Mesendoderm (in vitro differentiated cells): ENCODE results near the gene TCF7L1.
"Not testable (repeated sequence)": the region's sequence is repeated elsewhere in the genome, so short reads cannot be mapped to it uniquely, and the experiment has no call there.

Source experiments
- DNase-seq: peaks from one replicate; pipeline ENCODE4 v3.0.0; 2013
- H2AK5ac ChIP-seq: 2 replicates; pipeline ENCODE4 v1.6.1; 2013; ENCODE audit warnings: low read length, inconsistent platforms
- H2BK120ac ChIP-seq: 2 replicates; pipeline ENCODE4 v1.6.1; 2013; ENCODE audit warnings: low read depth, mild to moderate bottlenecking, low read length, moderate library complexity, mixed read lengths
- H2BK15ac ChIP-seq: replicated peaks from 2 replicates; pipeline ENCODE4 v1.6.1; 2013; ENCODE audit warnings: low read depth, mild to moderate bottlenecking, moderate library complexity
- H2BK5ac ChIP-seq: 2 replicates; pipeline ENCODE4 v1.6.1; 2013; ENCODE audit warnings: low read length, inconsistent platforms
- H3K18ac ChIP-seq: 2 replicates; pipeline ENCODE4 v1.6.1; 2013; ENCODE audit warnings: mild to moderate bottlenecking, low read length, mixed read lengths
- H3K23ac ChIP-seq: one replicate; pipeline ENCODE4 v1.6.1; 2013; ENCODE audit warnings: low read length
- H3K27ac ChIP-seq: 2 replicates; pipeline ENCODE4 v1.5.1; 2013; ENCODE audit warnings: low read depth, mild to moderate bottlenecking, inconsistent platforms, low read length, moderate library complexity
- H3K27me3 ChIP-seq: 2 replicates; pipeline ENCODE4 v1.6.1; 2013; ENCODE audit warnings: low read length, control low read depth, mild to moderate bottlenecking, inconsistent platforms; ENCODE audit not compliant: insufficient read depth, poor library complexity
- H3K36me3 ChIP-seq: 2 replicates; pipeline ENCODE4 v1.6.1; 2013; ENCODE audit warnings: low read length, inconsistent platforms; ENCODE audit not compliant: control insufficient read depth, insufficient read depth
- H3K4ac ChIP-seq: one replicate; pipeline ENCODE4 v1.6.1; 2013; ENCODE audit warnings: low read depth, mild to moderate bottlenecking, low read length, moderate library complexity
- H3K4me1 ChIP-seq: 2 replicates; pipeline ENCODE4 v1.6.1; 2013; ENCODE audit warnings: low read depth, low read length, inconsistent platforms; ENCODE audit not compliant: control insufficient read depth
- H3K4me2 ChIP-seq: 2 replicates; pipeline ENCODE4 v1.6.1; 2013; ENCODE audit warnings: low read length
- H3K4me3 ChIP-seq: 2 replicates; pipeline ENCODE4 v1.5.1; 2013; ENCODE audit warnings: mild to moderate bottlenecking, low read length
- H3K56ac ChIP-seq: one replicate; pipeline ENCODE4 v1.6.1; 2013; ENCODE audit warnings: low read length
- H3K79me1 ChIP-seq: 2 replicates; pipeline ENCODE4 v1.6.1; 2013; ENCODE audit warnings: low read length, inconsistent platforms
- H3K79me2 ChIP-seq: 2 replicates; pipeline ENCODE4 v1.6.1; 2013; ENCODE audit warnings: mild to moderate bottlenecking, low read length; ENCODE audit not compliant: control insufficient read depth, insufficient read depth
- H3K9ac ChIP-seq: 2 replicates; pipeline ENCODE4 v1.6.1; 2013; ENCODE audit warnings: low read length, inconsistent platforms
- H4K5ac ChIP-seq: one replicate; pipeline ENCODE4 v1.6.1; 2013; ENCODE audit warnings: low read length
- H4K8ac ChIP-seq: one replicate; pipeline ENCODE4 v1.6.1; 2013; ENCODE audit warnings: low read depth, mild to moderate bottlenecking, control low read depth, low read length, moderate library complexity
- WGBS: extraction: QIAGEN DNeasy Blood & Tissue Kit; methylation state at CpG from one replicate; pipeline ENCODE4 v1.1.7; 2013; ENCODE audit warnings: low lambda C conversion rate, missing lambda C conversion rate; ENCODE audit not compliant: insufficient coverage; ENCODE audit errors: extremely low coverage; 5-methylcytosine and 5-hydroxymethylcytosine counted together

The TCF7L1 gene

DNA sequence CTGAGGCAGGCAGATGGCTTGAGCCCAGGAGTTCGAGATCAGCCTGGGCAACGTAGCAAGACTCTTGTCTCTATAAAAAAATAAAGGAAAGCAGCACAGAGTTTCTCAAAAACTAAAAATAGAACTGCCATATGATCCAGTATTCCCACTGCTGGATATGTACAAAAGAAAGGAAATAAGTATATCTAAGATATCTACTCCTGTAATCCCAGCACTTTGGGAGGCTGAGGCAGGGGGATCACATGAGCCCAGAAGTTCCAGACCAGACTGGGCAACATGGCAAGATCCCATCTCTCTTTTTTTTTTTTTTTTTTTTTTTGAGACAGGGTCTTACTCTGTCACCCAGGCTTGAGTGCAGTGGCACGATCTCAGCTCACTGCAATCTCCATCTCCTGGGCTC, 196.5 kb downstream of the TCF7L1 start:
- not testable (repeated sequence) for H2BK5ac ChIP-seq, DNase-seq

GRCh38 chr2:85330839-85331636, 197.8 kb downstream of the TCF7L1 start:
- WGBS = no CpG with 5 or more reads among the region's 13 CpGs
- no peak overlapping the region for H3K23ac ChIP-seq

More for the DNA sequence above, 196.5 kb downstream of the TCF7L1 start:
- H3K18ac ChIP-seq, H3K4me2 ChIP-seq, H3K4ac ChIP-seq, H2BK15ac ChIP-seq, H3K56ac ChIP-seq, H2AK5ac ChIP-seq, H3K36me3 ChIP-seq, H4K5ac ChIP-seq, H3K4me3 ChIP-seq, H3K27ac ChIP-seq, H4K8ac ChIP-seq, H2BK120ac ChIP-seq, H3K23ac ChIP-seq, H3K4me1 ChIP-seq, H3K9ac ChIP-seq, H3K27me3 ChIP-seq: not testable (repeated sequence)
- no CpG with 5 or more reads among the region's 3 CpGs for WGBS
- Histone ChIP-seq H3K79me1 (peaks cover 19% of the 10 kb centered on the region), H3K79me2 (peaks cover 23% of the 10 kb centered on the region)

GRCh38 chr2:85333877-85334276, 200.7 kb downstream of the TCF7L1 start:
- DNase-seq, H4K5ac ChIP-seq, H2BK120ac ChIP-seq, H3K4ac ChIP-seq, H3K9ac ChIP-seq, H2AK5ac ChIP-seq, H3K27me3 ChIP-seq, H3K4me1 ChIP-seq, H3K4me2 ChIP-seq, H2BK5ac ChIP-seq, H3K79me2 ChIP-seq, H3K56ac ChIP-seq, H3K27ac ChIP-seq, H3K23ac ChIP-seq, H2BK15ac ChIP-seq, H4K8ac ChIP-seq, H3K4me3 ChIP-seq, H3K18ac ChIP-seq, H3K36me3 ChIP-seq, H3K79me1 ChIP-seq: not testable (repeated sequence)
- WGBS = no CpG with 5 or more reads among the region's 4 CpGs

More at GRCh38 chr2:85330839-85331636, 197.8 kb downstream of the TCF7L1 start:
- no peak overlapping the region for H2AK5ac ChIP-seq
- H3K4me3 ChIP-seq = no peak overlapping the region
- no peak overlapping the region for H3K27ac ChIP-seq
- DNase-seq = no peak
- H2BK15ac ChIP-seq = no peak overlapping the region
- peaks cover under 1% of the 10 kb centered on the region for H3K36me3 ChIP-seq
- no peaks in the 10 kb centered on the region for H3K27me3 ChIP-seq
- H3K4me2 ChIP-seq = no peak overlapping the region
- no peak overlapping the region for H3K9ac ChIP-seq
- H4K5ac ChIP-seq = no peak overlapping the region
- H3K18ac ChIP-seq = no peak overlapping the region
- no peak overlapping the region for H3K4ac ChIP-seq
- no peak overlapping the region for H2BK5ac ChIP-seq
- H4K8ac ChIP-seq = no peak overlapping the region
- H3K56ac ChIP-seq = no peak overlapping the region
- no peak overlapping the region for H2BK120ac ChIP-seq
- peaks cover 13% of the 10 kb centered on the region for H3K79me2 ChIP-seq
- peaks cover 6% of the 10 kb centered on the region for H3K4me1 ChIP-seq
- H3K79me1 ChIP-seq = peaks cover 11% of the 10 kb centered on the region

GRCh38 chr2:85334928-85335327, 201.7 kb downstream of the TCF7L1 start:
- WGBS = no CpG with 5 or more reads among the region's 2 CpGs
- Histone ChIP-seq H3K79me1 (no peaks in the 10 kb centered on the region), H3K27me3 (no peaks in the 10 kb centered on the region), H3K27ac (no peak overlapping the region), H2AK5ac (no peak overlapping the region), H2BK5ac (no peak overlapping the region), H2BK120ac (no peak overlapping the region), H2BK15ac (no peak overlapping the region), H3K79me2 (no peaks in the 10 kb centered on the region), H3K18ac (no peak overlapping the region), H3K23ac (no peak overlapping the region), H3K4me2 (no peak overlapping the region), H3K4me1 (no peaks in the 10 kb centered on the region), H4K5ac (no peak overlapping the region), H3K36me3 (no peaks in the 10 kb centered on the region), H3K9ac (no peak overlapping the region), H3K4ac (no peak overlapping the region), H4K8ac (no peak overlapping the region), H3K4me3 (no peak overlapping the region), H3K56ac (no peak overlapping the region)
- no peak for DNase-seq

DNA sequence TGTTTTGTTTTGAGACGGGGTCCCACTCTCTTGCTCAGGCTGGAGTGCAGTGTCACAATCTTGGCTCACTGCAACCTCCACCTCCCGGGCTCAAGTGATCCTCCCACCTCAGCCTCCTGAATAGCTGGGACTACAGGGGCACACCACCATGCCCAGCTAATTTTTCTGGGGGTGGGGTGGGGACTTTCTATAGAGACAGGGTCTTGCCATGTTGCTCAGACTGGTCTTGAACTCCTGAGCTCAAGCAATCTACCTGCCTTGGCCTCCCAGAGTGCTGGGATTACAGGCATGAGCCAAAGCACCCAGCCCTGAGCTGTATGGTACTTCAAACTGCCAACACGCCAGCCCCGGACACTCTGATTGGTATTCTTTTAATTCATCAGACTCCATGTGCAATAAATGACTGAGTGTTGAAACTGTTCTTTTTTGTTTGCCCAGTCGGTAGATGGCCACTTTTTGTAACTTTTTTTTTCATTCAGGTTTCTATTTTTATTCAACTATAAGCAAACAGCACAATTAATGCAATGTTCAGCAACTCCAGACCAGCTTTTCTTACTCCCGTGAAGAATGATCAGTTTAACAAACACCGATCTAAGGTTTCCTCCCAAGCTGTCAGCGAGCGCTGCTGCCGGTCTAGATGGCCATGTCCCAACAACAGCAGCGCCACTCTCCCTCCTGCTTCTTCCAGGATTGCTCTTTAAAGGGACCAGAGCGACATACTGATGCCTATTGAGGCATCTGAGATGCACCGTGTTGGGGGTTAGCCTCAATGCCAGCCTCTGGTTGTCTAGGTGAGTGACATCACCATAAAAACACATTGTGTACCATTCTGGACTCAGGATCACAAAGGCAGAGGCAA, 207.1 kb downstream of the TCF7L1 start:
- no peak for DNase-seq
- WGBS = no CpG with 5 or more reads among the region's 13 CpGs
- no peak overlapping the region for H3K4me3 ChIP-seq

More for the DNA sequence above, 207.1 kb downstream of the TCF7L1 start:
- H3K36me3 ChIP-seq = peaks cover 2% of the 10 kb centered on the region
- no peak overlapping the region for H3K18ac ChIP-seq
- no peak overlapping the region for H3K9ac ChIP-seq
- no peaks in the 10 kb centered on the region for H3K79me1 ChIP-seq
- no peak overlapping the region for H3K27ac ChIP-seq
- H3K4me1 ChIP-seq = no peaks in the 10 kb centered on the region
- H2AK5ac ChIP-seq = no peak overlapping the region
- no peaks in the 10 kb centered on the region for H3K27me3 ChIP-seq
- no peak overlapping the region for H3K4ac ChIP-seq
- no peak overlapping the region for H3K56ac ChIP-seq
- H2BK120ac ChIP-seq = no peak overlapping the region
- no peak overlapping the region for H3K4me2 ChIP-seq
- H3K23ac ChIP-seq = no peak overlapping the region
- H2BK15ac ChIP-seq = no peak overlapping the region
- no peak overlapping the region for H2BK5ac ChIP-seq
- H4K5ac ChIP-seq = no peak overlapping the region
- H3K79me2 ChIP-seq = no peaks in the 10 kb centered on the region
- no peak overlapping the region for H4K8ac ChIP-seq
